ENCODE measurements around the gene LRRC4C. TPM values are rescaled to one million over a fixed set of nuclear protein-coding genes. Genes with fewer than 3 reads are reported as not detected.
A peak's percentile ranks its signal among the peaks of the same experiment; 100 is the strongest.

Gene LRRC4C
- polyA plus RNA-seq, 1 experiment: not detected

DNA sequence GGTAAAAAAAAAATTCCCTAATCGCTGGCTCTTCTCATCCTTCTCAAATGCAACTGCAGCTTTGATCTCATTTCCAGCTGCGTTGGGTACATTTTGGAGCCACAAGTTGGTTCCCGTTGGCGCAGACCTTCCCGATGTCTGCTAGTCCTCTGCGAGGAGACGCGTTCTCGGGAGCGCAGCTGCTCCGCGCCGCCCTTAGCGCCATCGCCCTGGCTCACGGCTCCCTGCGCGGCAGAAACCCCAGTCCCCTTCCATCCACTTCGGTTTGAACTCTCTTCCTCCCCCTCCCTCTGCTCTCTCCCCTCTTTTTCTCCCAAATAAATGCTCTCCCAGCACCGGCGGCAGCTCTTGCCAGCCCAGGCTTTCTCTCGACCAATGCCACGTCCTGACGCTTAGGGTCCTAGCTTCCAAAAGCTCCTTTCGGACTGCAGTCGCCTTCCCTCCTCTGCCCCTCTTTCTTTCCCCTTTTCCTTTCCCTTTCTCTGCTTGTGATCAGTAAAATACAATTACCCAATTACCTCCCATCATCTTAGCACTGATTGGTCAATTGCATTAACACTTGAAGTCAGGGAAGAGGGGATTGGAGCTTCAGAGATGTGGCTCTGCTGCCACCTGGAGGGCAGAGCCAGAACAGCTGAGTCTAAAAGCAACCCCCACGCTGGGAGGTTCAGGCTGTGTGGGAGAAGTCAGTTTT is 1165.7 kb downstream of the LRRC4C start:
- DNase-seq (ENCODE audit: low read depth): peak; percentile 41
- peaks cover 8% of the 10 kb centered on the region for H3K27me3 ChIP-seq (ENCODE audit: control insufficient read depth, insufficient read depth, low read length)
- CTCF ChIA-PET: interaction anchor here (0.6 to 3.3 kb wide), 12 partner anchors 13 to 1214 kb away, joined by 3 to 47 read pairs (median 4); no protein-coding TSS in a partner anchor
- TF ChIP-seq, protein P1, sequence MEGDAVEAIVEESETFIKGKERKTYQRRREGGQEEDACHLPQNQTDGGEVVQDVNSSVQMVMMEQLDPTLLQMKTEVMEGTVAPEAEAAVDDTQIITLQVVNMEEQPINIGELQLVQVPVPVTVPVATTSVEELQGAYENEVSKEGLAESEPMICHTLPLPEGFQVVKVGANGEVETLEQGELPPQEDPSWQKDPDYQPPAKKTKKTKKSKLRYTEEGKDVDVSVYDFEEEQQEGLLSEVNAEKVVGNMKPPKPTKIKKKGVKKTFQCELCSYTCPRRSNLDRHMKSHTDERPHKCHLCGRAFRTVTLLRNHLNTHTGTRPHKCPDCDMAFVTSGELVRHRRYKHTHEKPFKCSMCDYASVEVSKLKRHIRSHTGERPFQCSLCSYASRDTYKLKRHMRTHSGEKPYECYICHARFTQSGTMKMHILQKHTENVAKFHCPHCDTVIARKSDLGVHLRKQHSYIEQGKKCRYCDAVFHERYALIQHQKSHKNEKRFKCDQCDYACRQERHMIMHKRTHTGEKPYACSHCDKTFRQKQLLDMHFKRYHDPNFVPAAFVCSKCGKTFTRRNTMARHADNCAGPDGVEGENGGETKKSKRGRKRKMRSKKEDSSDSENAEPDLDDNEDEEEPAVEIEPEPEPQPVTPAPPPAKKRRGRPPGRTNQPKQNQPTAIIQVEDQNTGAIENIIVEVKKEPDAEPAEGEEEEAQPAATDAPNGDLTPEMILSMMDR (IDR thresholded peaks at IDR 0.05; ENCODE audit: insufficient read depth, low read depth, low read length): peak; percentile 97
- peak overlapping the region; percentile 48 for H3K4me3 ChIP-seq (ENCODE audit: low read depth, low read length)
- POLR2A ChIA-PET: interaction anchor here (0.5 kb wide), 1 partner anchor 486 kb away, joined by 3 read pairs; no protein-coding TSS in a partner anchor
- H3K36me3 ChIP-seq (ENCODE audit: control insufficient read depth, insufficient read depth, low read length): no peaks in the 10 kb centered on the region

DNA sequence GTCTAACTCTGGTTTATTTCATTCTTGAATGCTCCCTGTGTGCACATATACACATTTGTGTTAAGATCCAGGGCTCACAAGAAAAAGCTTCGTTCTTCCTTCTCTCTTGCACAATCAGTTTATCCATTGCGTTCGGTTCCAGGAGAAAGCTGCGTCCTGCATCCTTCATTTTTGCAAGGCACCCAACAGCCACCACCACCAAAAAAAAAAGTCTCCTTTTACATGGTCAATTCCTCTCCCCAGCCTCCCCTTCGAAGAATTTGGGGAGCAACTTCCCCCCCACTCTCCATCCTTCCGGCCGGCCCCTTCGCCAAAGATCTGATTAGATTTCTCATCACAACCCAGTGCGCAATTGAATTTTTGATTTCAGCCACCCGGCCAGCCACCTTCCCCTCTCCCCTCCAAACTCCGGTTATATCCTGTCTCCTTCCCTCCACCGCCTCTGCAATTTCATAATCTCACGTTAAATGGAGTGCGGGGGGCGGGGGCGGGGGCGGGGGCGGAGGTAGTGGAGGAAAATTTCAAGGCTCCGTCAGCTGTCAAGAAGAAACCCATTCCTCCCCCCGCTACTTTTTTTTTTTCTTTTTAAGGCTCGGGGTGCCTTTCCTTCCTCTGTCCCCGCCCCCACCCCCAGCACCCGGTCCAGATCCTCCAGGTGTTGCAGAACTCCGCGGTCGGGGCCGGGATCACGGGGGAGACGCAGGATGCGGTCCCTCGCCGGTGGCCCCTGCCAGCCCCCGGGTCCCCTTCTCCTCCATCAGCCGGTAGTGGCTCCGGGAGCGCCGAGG is 1166.5 kb downstream of the LRRC4C start:
- TF ChIP-seq, protein P1 (IDR thresholded peaks at IDR 0.05; ENCODE audit: insufficient read depth, low read depth, low read length): no peak
- ChIA-PET POLR2A (no interaction called here), CTCF (interaction anchor here (1.5 to 3.3 kb wide), 3 partner anchors 14 to 74 kb away, joined by 3 to 47 read pairs (median 5); no protein-coding TSS in a partner anchor)
- peak overlapping the region; percentile 48 for H3K4me3 ChIP-seq (ENCODE audit: low read depth, low read length)
- DNase-seq (ENCODE audit: low read depth): no peak
- H3K27me3 ChIP-seq (ENCODE audit: control insufficient read depth, insufficient read depth, low read length): peaks cover 8% of the 10 kb centered on the region
- no peaks in the 10 kb centered on the region for H3K36me3 ChIP-seq (ENCODE audit: control insufficient read depth, insufficient read depth, low read length)

DNA sequence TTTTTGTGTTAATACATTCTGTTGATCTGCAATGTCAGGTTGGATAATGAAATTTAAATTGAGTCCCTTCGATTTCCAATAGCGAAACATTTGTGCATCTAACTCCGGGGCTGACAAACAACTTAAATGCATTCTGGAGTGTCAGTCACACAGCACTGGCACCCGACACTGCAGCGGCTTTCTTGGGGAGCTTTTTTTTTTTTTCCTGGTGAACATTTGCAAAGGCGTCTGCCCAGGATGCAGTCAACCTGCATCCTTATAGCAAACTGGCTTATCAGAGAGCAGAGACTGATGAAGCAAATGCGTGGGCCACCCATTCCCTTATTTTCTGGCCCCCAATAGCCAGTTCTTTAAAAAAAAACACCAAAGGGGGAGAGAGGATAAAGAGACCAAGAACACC is 1167.7 kb downstream of the LRRC4C start:
- no peaks in the 10 kb centered on the region for H3K36me3 ChIP-seq (ENCODE audit: control insufficient read depth, insufficient read depth, low read length)
- TF ChIP-seq, protein P1 (IDR thresholded peaks at IDR 0.05; ENCODE audit: insufficient read depth, low read depth, low read length): no peak
- DNase-seq (ENCODE audit: low read depth): no peak
- POLR2A ChIA-PET: no interaction called here
- H3K27me3 ChIP-seq (ENCODE audit: control insufficient read depth, insufficient read depth, low read length): peaks cover 8% of the 10 kb centered on the region
- CTCF ChIA-PET: interaction anchor here (0.6 kb wide), 1 partner anchor 13 kb away, joined by 3 read pairs; no protein-coding TSS in a partner anchor
- no peak overlapping the region for H3K4me3 ChIP-seq (ENCODE audit: low read depth, low read length)

DNA sequence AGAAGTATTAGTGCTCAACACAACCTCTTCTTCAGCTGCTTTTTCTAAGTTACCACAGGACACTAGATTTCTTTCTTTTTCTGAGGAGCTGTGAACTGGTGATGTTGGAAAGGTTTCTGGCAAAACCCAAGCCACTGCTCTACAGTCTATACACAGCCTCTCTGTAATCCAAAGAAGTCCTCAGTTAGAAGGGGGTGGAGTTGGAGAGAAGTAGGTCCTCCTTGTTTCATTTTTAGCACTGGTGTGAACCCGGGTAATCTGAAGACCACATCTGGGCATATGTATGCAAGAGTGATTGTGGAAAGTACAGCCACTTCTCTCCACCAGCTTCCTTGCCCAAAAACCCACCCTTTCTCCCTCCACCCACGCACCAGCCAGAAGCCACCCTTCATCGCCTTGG is 1168.1 kb downstream of the LRRC4C start:
- H3K4me3 ChIP-seq (ENCODE audit: low read depth, low read length): no peak overlapping the region
- POLR2A ChIA-PET: no interaction called here
- no peak for DNase-seq (ENCODE audit: low read depth)
- CTCF ChIA-PET: interaction anchor here (0.6 kb wide), 1 partner anchor 13 kb away, joined by 3 read pairs; no protein-coding TSS in a partner anchor
- H3K27me3 ChIP-seq (ENCODE audit: control insufficient read depth, insufficient read depth, low read length): peaks cover 8% of the 10 kb centered on the region
- H3K36me3 ChIP-seq (ENCODE audit: control insufficient read depth, insufficient read depth, low read length): no peaks in the 10 kb centered on the region
- TF ChIP-seq, protein P1 (IDR thresholded peaks at IDR 0.05; ENCODE audit: insufficient read depth, low read depth, low read length): no peak

DNA sequence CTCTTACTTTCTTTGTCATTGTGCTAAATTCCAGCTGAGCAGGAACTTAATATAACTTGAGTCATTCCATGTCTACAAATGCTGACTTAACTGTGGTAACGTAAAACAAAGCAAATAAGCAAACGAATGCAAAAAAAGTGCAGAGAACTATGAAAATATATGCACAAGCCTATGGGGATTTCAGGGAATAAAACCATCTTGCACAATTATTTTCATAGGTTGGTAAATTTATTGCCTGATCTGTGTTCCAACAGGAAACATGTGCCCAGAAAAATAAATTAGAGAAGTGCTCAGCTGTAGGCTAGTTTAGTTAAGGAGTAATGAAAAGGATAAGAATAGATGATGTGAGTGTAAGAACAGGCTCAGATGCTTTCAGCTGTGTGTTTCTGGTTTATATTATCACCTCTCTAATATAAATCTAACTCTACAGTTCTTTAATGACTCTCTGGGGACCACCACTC is 1169.3 kb downstream of the LRRC4C start:
- Histone ChIP-seq H3K4me3 (ENCODE audit: low read depth, low read length) (no peak overlapping the region), H3K36me3 (ENCODE audit: control insufficient read depth, insufficient read depth, low read length) (no peaks in the 10 kb centered on the region), H3K27me3 (ENCODE audit: control insufficient read depth, insufficient read depth, low read length) (peaks cover 8% of the 10 kb centered on the region)
- ChIA-PET POLR2A (no interaction called here), CTCF (no interaction called here)
- TF ChIP-seq, protein P1 (IDR thresholded peaks at IDR 0.05; ENCODE audit: insufficient read depth, low read depth, low read length): no peak
- no peak for DNase-seq (ENCODE audit: low read depth)

All from BJ (cell line).